ENCODE measurements around the gene KLHDC8B.

Gene KLHDC8B

GRCh38 chr3:49163609-49164008 is 7.8 kb upstream of the KLHDC8B start:
- no peak overlapping the region for H3K4me3 ChIP-seq (replicated peaks in 1 of 2; ENCODE audit: low read depth in 2 of 2, low read length in 2 of 2)
- no peak for DNase-seq (ENCODE audit: low read depth in 2 of 2)
- no peak for TF ChIP-seq CTCF (IDR thresholded peaks at IDR 0.05; ENCODE audit: low read depth, low read length)

GRCh38 chr3:49164983-49165720 is 6.2 kb upstream of the KLHDC8B start:
- no peak for TF ChIP-seq CTCF (IDR thresholded peaks at IDR 0.05; ENCODE audit: low read depth, low read length)
- no peak for DNase-seq (ENCODE audit: low read depth in 2 of 2)
- H3K4me3 ChIP-seq (replicated peaks in 1 of 2; ENCODE audit: low read depth in 2 of 2, low read length in 2 of 2), result peak overlapping the region; percentile 95 to 99

GRCh38 chr3:49165771-49166751 is 5.3 kb upstream of the KLHDC8B start, which contains the start of gene CCDC71:
CCDC71 (minus strand) TSS chr3:49166331; CDS start chr3:49164208, 2,123 bp downstream.
- no peak for TF ChIP-seq CTCF (IDR thresholded peaks at IDR 0.05; ENCODE audit: low read depth, low read length)
- H3K4me3 ChIP-seq (replicated peaks in 1 of 2; ENCODE audit: low read depth in 2 of 2, low read length in 2 of 2), result peak within 1 kb of the TSS; percentile 95 to 99
- peak; percentile 67 to 79 for DNase-seq (ENCODE audit: low read depth in 2 of 2)

- peak overlapping the region in 1 of 2 donors; percentile 95 for H3K4me3 ChIP-seq (replicated peaks in 1 of 2; ENCODE audit: low read depth in 2 of 2, low read length in 2 of 2)
- no peak for TF ChIP-seq CTCF (IDR thresholded peaks at IDR 0.05; ENCODE audit: low read depth, low read length)
- no peak for DNase-seq (ENCODE audit: low read depth in 2 of 2)
Observed at GRCh38 chr3:49166752-49167556, 4.4 kb upstream of the KLHDC8B start.

GRCh38 chr3:49170744-49171118 is 667 bp upstream of the KLHDC8B start:
- peak overlapping the region; percentile 69 to 81 for H3K4me3 ChIP-seq (replicated peaks in 1 of 2; ENCODE audit: low read depth in 2 of 2, low read length in 2 of 2)
- TF ChIP-seq CTCF (IDR thresholded peaks at IDR 0.05; ENCODE audit: low read depth, low read length), result no peak
- no peak for DNase-seq (ENCODE audit: low read depth in 2 of 2)

- no peak for TF ChIP-seq CTCF (IDR thresholded peaks at IDR 0.05; ENCODE audit: low read depth, low read length)
- peak overlapping the region; percentile 69 to 81 for H3K4me3 ChIP-seq (replicated peaks in 1 of 2; ENCODE audit: low read depth in 2 of 2, low read length in 2 of 2)
- no peak for DNase-seq (ENCODE audit: low read depth in 2 of 2)
Observed at GRCh38 chr3:49171775-49172500, 540 bp downstream of the KLHDC8B start.
